Neural crest cell (in vitro differentiated cells): ENCODE measurements around the gene EXTL2. TPM values are rescaled to one million over a fixed set of nuclear protein-coding genes. Genes with fewer than 3 reads are reported as not detected.

Experiments used
- DNase-seq: peaks from one replicate; pipeline ENCODE4 v3.0.0; 2021; ENCODE audit warnings: low read depth, mixed read lengths, low spot score
- H3K27ac Mint-ChIP-seq: one replicate; pipeline ENCODE4 v1.8.0; 2021; ENCODE audit warnings: mild to moderate bottlenecking, mixed read lengths; ENCODE audit not compliant: unreplicated experiment
- H3K27me3 Mint-ChIP-seq: 2 replicates; pipeline ENCODE4 v1.8.0; 2021; ENCODE audit warnings: low read depth, mild to moderate bottlenecking, mixed read lengths
- H3K36me3 Mint-ChIP-seq: 2 replicates; pipeline ENCODE4 v1.8.0; 2021; ENCODE audit warnings: low read depth, mild to moderate bottlenecking, mixed read lengths
- H3K4me1 Mint-ChIP-seq: 2 replicates; pipeline ENCODE4 v1.8.0; 2021; ENCODE audit warnings: mixed read lengths
- H3K4me3 Mint-ChIP-seq: one replicate; pipeline ENCODE4 v1.8.0; 2021; ENCODE audit warnings: mild to moderate bottlenecking, mixed read lengths
- H3K9me3 Mint-ChIP-seq: 2 replicates; pipeline ENCODE4 v1.8.0; 2021; ENCODE audit warnings: mixed read lengths
- total RNA-seq: library from RNA; stranded (reverse); gene quantifications from 2 replicates; pipeline ENCODE4 v1.2.1, GENCODE V29; 2021
- TF ChIP-seq, protein P1 (sequence below): fragments of 200-600 bp; sonication (generic); conservative IDR thresholded peaks from 2 replicates; pipeline ENCODE4 v1.5.0; 2021; ENCODE audit warnings: antibody characterized with exemption, mild to moderate bottlenecking

Gene EXTL2
- total RNA-seq, 1 donor from 2014 or later, result 52.3 TPM

DNA sequence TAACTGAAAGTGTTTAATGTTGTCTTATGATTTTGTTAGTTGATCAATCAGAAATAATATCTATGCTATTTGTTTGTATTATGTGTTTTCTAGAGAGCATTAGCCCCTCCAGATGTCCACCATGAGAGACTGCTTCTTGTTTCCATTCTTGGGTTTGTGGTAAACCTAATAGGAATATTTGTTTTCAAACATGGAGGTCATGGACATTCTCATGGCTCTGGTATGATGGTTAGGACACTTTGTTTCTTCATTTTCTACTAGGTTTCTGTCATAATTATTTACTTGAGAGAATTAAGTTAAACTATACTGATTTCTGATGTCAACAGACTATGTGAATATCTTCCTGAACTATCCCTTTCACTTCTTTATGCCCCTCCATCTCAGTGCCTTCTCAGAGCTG is 17.4 kb upstream of the EXTL2 start:
- Mint-ChIP-seq H3K27me3 (no peaks in the 10 kb centered on the region), H3K4me1 (no peaks in the 10 kb centered on the region), H3K4me3 (no peak overlapping the region), H3K9me3 (no peaks in the 10 kb centered on the region), H3K27ac (no peak overlapping the region), H3K36me3 (peaks cover 22% of the 10 kb centered on the region)
- TF ChIP-seq, protein P1, sequence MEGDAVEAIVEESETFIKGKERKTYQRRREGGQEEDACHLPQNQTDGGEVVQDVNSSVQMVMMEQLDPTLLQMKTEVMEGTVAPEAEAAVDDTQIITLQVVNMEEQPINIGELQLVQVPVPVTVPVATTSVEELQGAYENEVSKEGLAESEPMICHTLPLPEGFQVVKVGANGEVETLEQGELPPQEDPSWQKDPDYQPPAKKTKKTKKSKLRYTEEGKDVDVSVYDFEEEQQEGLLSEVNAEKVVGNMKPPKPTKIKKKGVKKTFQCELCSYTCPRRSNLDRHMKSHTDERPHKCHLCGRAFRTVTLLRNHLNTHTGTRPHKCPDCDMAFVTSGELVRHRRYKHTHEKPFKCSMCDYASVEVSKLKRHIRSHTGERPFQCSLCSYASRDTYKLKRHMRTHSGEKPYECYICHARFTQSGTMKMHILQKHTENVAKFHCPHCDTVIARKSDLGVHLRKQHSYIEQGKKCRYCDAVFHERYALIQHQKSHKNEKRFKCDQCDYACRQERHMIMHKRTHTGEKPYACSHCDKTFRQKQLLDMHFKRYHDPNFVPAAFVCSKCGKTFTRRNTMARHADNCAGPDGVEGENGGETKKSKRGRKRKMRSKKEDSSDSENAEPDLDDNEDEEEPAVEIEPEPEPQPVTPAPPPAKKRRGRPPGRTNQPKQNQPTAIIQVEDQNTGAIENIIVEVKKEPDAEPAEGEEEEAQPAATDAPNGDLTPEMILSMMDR, result no peak
- no peak for DNase-seq

DNA sequence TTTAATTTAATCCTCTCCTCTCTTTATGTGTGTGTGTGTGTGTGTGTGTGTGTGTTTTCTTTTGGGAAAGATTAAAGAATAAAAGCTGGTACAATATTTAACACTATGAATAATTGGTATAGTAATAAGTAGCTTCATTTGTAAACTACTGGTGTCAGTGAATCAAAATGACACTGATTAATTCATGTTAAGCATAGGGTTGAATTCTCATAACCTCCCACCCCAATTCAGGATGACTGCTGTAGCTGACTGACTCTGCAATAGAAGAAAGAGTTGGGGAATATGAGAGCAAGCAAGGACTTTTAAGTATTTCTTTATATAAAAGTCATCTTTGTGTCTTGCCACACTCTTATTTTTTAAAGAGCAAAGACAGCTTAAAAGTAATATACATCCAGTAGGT is 14.4 kb upstream of the EXTL2 start:
- H3K4me1 Mint-ChIP-seq, result no peaks in the 10 kb centered on the region
- no peak for DNase-seq
- no peak overlapping the region for H3K27ac Mint-ChIP-seq
- no peak overlapping the region for H3K4me3 Mint-ChIP-seq
- peaks cover 5% of the 10 kb centered on the region for H3K9me3 Mint-ChIP-seq
- TF ChIP-seq, protein P1, result no peak
- peaks cover 43% of the 10 kb centered on the region for H3K36me3 Mint-ChIP-seq
- H3K27me3 Mint-ChIP-seq, result no peaks in the 10 kb centered on the region

DNA sequence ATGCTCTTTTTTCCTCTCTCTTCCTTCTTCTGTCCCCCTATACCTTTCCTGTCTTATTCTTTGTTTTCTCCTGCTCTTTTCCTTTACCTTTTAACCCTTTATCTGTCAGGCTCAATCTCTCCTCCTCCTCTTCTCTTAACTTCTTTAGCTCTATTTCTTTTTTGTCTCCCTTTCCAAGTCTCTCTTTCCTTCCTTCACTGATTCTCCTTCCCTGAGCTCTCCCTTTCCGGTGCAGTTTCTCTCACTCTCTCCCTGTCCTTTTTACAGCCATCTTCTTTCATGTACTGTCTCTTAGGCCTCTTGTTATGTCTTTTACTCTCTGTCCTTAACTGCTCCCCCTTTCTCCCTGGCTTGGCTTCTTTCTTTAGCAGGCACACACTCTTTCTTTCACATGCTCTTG is 13.2 kb upstream of the EXTL2 start:
- Mint-ChIP-seq H3K4me1 (no peaks in the 10 kb centered on the region), H3K27ac (peak overlapping the region; percentile 65), H3K27me3 (no peaks in the 10 kb centered on the region), H3K36me3 (peaks cover 42% of the 10 kb centered on the region), H3K4me3 (no peak overlapping the region), H3K9me3 (peaks cover 5% of the 10 kb centered on the region)
- DNase-seq, result no peak
- TF ChIP-seq, protein P1, result no peak

DNA sequence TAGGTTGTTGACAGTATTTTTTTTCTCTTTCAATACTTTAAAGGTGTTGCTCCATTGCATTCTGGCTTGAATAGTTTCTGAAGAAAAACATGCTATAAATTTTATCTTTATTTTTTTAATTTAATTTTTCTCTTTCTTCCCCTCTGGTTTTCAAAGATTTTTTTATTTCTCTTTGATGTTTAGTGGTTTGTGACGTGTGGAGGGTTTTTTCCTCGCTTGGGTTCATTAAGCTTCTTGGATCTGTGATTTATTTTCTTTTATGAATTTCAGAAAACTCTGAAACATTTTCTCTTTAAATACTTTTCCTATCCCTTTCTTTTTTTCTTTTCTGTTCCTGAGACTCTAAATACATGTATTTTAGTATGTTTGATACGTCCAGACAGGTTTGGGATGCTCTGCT is 10.5 kb upstream of the EXTL2 start:
- TF ChIP-seq, protein P1, result no peak
- Mint-ChIP-seq H3K27ac (no peak overlapping the region), H3K36me3 (peaks cover 39% of the 10 kb centered on the region), H3K27me3 (no peaks in the 10 kb centered on the region), H3K4me3 (no peak overlapping the region), H3K4me1 (no peaks in the 10 kb centered on the region), H3K9me3 (peaks cover 5% of the 10 kb centered on the region)
- DNase-seq, result no peak

DNA sequence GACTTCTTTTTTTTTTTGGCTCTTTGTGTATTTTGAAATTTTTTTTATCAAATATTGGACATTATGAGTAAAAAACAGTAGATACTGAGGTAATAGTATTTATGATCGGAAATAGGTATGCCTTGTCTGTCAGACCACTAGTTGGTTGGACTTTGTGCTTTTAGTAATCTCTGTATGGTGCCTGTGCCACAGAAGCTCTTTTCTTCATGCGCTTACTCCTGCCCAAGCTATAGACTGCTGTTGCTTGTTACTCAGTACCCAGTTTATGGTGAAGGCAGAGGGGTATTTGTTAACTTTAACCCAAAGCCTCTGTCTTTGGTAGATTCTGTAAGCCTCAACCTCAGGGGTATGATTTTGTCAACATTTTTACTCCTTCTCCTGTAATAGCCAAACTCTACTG is 9.9 kb upstream of the EXTL2 start:
- Mint-ChIP-seq H3K27ac (no peak overlapping the region), H3K27me3 (no peaks in the 10 kb centered on the region), H3K9me3 (peaks cover 5% of the 10 kb centered on the region), H3K36me3 (peaks cover 41% of the 10 kb centered on the region), H3K4me1 (no peaks in the 10 kb centered on the region), H3K4me3 (no peak overlapping the region)
- TF ChIP-seq, protein P1, result no peak
- no peak for DNase-seq

DNA sequence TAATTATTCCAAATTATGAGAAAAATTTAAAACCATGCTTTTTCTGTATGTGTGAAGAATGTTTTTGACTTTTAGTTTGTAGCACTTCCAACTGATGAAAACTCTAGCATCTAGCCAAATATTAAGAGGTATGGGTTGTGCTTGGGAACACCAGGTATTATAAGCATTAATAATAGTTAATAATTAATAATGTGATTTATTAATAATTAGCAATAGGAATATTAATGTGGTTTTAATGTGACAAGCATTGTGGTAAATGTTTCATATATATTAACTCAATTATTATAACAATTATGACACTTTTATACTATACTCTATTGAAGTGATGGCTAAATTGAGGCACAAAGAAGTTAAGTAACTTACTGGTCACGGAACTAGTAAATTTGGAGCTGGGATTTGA is 9.1 kb upstream of the EXTL2 start:
- Mint-ChIP-seq H3K27ac (no peak overlapping the region), H3K4me1 (no peaks in the 10 kb centered on the region), H3K27me3 (no peaks in the 10 kb centered on the region), H3K4me3 (no peak overlapping the region), H3K36me3 (peaks cover 41% of the 10 kb centered on the region), H3K9me3 (peaks cover 5% of the 10 kb centered on the region)
- TF ChIP-seq, protein P1, result no peak
- no peak for DNase-seq
